OCI-LY3 (cell line): ENCODE data around the gene MIPOL1.

Experiments
- H2AFZ ChIP-seq: fragments of 200-600, 300-600 bp; shearing (Covaris generic); 2 replicates; pipeline ENCODE4 v1.6.0; 2014; ENCODE audit warnings: antibody characterized with exemption, low read depth, low read length
- H3K27ac ChIP-seq: fragments of 200-600, 300-600 bp; sonication (generic); 2 replicates; pipeline ENCODE4 v1.5.1; 2014; ENCODE audit warnings: mild to moderate bottlenecking, low read length, moderate library complexity, mixed read lengths
- H3K27me3 ChIP-seq: fragments of 200-600, 300-600 bp; sonication (generic); 2 replicates; pipeline ENCODE4 v1.6.1; 2014; ENCODE audit warnings: low read depth, low read length, mixed read lengths
- H3K36me3 ChIP-seq: fragments of 200-600, 300-600 bp; sonication (generic); replicated peaks from 2 replicates; pipeline ENCODE3; 2014; ENCODE audit warnings: low read depth, low read length, mixed read lengths
- H3K4me1 ChIP-seq: fragments of 300-600, 200-600 bp; sonication (generic); 2 replicates; pipeline ENCODE4 v1.6.1; 2014; ENCODE audit warnings: low read length, mixed read lengths
- H3K4me2 ChIP-seq: fragments of 200-600, 300-600 bp; sonication (generic); 2 replicates; pipeline ENCODE4 v1.6.1; 2014; ENCODE audit warnings: low read length, mixed read lengths
- H3K4me3 ChIP-seq: fragments of 300-600, 200-600 bp; sonication (generic); 2 replicates; pipeline ENCODE4 v1.5.1; 2014; ENCODE audit warnings: antibody characterized with exemption, mild to moderate bottlenecking, low read length, moderate library complexity
- H3K79me2 ChIP-seq: fragments of 300-600, 200-600 bp; shearing (Covaris generic); 2 replicates; pipeline ENCODE4 v1.6.1; 2014; ENCODE audit warnings: mild to moderate bottlenecking, low read length, mixed read lengths
- H3K9ac ChIP-seq: fragments of 300-600, 200-600 bp; shearing (Covaris generic); 2 replicates; pipeline ENCODE4 v1.6.0; 2014; ENCODE audit warnings: mild to moderate bottlenecking, low read length, moderate library complexity
- H3K9me3 ChIP-seq: fragments of 200-600, 300-600 bp; shearing (Covaris generic); 2 replicates; pipeline ENCODE4 v1.6.1; 2014; ENCODE audit warnings: low read length, mixed read lengths; ENCODE audit not compliant: insufficient read depth
- H4K20me1 ChIP-seq: fragments of 200-600, 300-600 bp; sonication (generic); 2 replicates; pipeline ENCODE4 v1.6.1; 2016; ENCODE audit warnings: low read length, mixed read lengths; ENCODE audit not compliant: insufficient read depth
- CTCF ChIP-seq: fragments of 200-600, 300-600 bp; sonication (generic); IDR thresholded peaks from 2 replicates; pipeline ENCODE4 v1.5.1; 2014; ENCODE audit warnings: antibody characterized with exemption, low read length, low read depth
- EZH2phosphoT487 ChIP-seq: fragments of 200-600 bp; shearing (Covaris generic); IDR thresholded peaks from 2 replicates; pipeline ENCODE4 v1.6.1; 2018; ENCODE audit warnings: antibody characterized with exemption, mixed run types, low read depth

The MIPOL1 gene

GRCh38 chr14:37198907-37199306 lies 1.2 kb downstream of the MIPOL1 start:
- no peaks in the 10 kb centered on the region for H3K9me3 ChIP-seq
- no peak overlapping the region for H3K4me3 ChIP-seq
- H3K79me2 ChIP-seq: no peaks in the 10 kb centered on the region
- no peaks in the 10 kb centered on the region for H3K36me3 ChIP-seq
- no peak overlapping the region for H3K4me2 ChIP-seq
- TF ChIP-seq EZH2phosphoT487 (no peak), CTCF (no peak)
- no peaks in the 10 kb centered on the region for H4K20me1 ChIP-seq
- no peak overlapping the region for H3K27ac ChIP-seq
- no peaks in the 10 kb centered on the region for H3K4me1 ChIP-seq
- H3K9ac ChIP-seq: no peak overlapping the region
- no peaks in the 10 kb centered on the region for H3K27me3 ChIP-seq
- H2AFZ ChIP-seq: no peak overlapping the region

GRCh38 chr14:37201724-37202123 lies 4.0 kb downstream of the MIPOL1 start:
- no peak for TF ChIP-seq CTCF
- H3K9me3 ChIP-seq: no peaks in the 10 kb centered on the region
- H3K79me2 ChIP-seq: no peaks in the 10 kb centered on the region
- no peaks in the 10 kb centered on the region for H3K27me3 ChIP-seq
- no peak overlapping the region for H3K4me3 ChIP-seq
- no peak overlapping the region for H3K4me2 ChIP-seq
- H3K9ac ChIP-seq: no peak overlapping the region
- no peaks in the 10 kb centered on the region for H3K4me1 ChIP-seq
- H4K20me1 ChIP-seq: no peaks in the 10 kb centered on the region
- no peak overlapping the region for H3K27ac ChIP-seq
- H3K36me3 ChIP-seq: no peaks in the 10 kb centered on the region
- no peak overlapping the region for H2AFZ ChIP-seq

GRCh38 chr14:37202265-37202664 lies 4.5 kb downstream of the MIPOL1 start:
- no peak overlapping the region for H3K4me2 ChIP-seq
- H3K4me3 ChIP-seq: no peak overlapping the region
- TF ChIP-seq EZH2phosphoT487 (no peak), CTCF (no peak)
- H2AFZ ChIP-seq: no peak overlapping the region
- H3K36me3 ChIP-seq: no peaks in the 10 kb centered on the region
- no peak overlapping the region for H3K9ac ChIP-seq
- no peaks in the 10 kb centered on the region for H3K27me3 ChIP-seq
- H3K4me1 ChIP-seq: no peaks in the 10 kb centered on the region
- H3K79me2 ChIP-seq: no peaks in the 10 kb centered on the region
- no peaks in the 10 kb centered on the region for H4K20me1 ChIP-seq
- H3K27ac ChIP-seq: no peak overlapping the region
- no peaks in the 10 kb centered on the region for H3K9me3 ChIP-seq

- Histone ChIP-seq H2AFZ (no peak overlapping the region), H3K9ac (no peak overlapping the region), H3K9me3 (no peaks in the 10 kb centered on the region), H3K4me1 (no peaks in the 10 kb centered on the region), H3K79me2 (no peaks in the 10 kb centered on the region), H3K36me3 (no peaks in the 10 kb centered on the region), H3K4me3 (no peak overlapping the region), H4K20me1 (no peaks in the 10 kb centered on the region), H3K27me3 (no peaks in the 10 kb centered on the region), H3K4me2 (no peak overlapping the region), H3K27ac (no peak overlapping the region)
- TF ChIP-seq EZH2phosphoT487 (no peak), CTCF (no peak)
These were observed 5.1 kb downstream of the MIPOL1 start for GRCh38 chr14:37202812-37203211.
